Measurements from ENCODE around the gene SLC2A3. TPM values are rescaled to one million over a fixed set of nuclear protein-coding genes. Genes with fewer than 3 reads are reported as not detected.
"Not testable (repeated sequence)": the region's sequence is repeated elsewhere in the genome, so short reads cannot be mapped to it uniquely, and the experiment has no call there.

Gene SLC2A3
- total and polyA plus RNA-seq, 12 donors = 7.2 to 52.4 (median 23.0) TPM

- peak; percentile 18 to 66 (median 39) for TF ChIP-seq CTCF (IDR thresholded peaks at IDR 0.05)
- no peak for TF ChIP-seq POLR2A (IDR thresholded peaks at IDR 0.05)
- Histone ChIP-seq H3K4me3 (no peak overlapping the region), H3K36me3 (replicated peaks in 1 of 2) (no peaks in the 10 kb centered on the region), H3K27ac (no peak overlapping the region), H3K4me1 (replicated peaks in 1 of 2) (peaks cover 4 to 8% of the 10 kb centered on the region in 2 donors), H3K9me3 (replicated peaks in 1 of 3) (no peaks in the 10 kb centered on the region), H3K27me3 (no peaks in the 10 kb centered on the region)
- WGBS, 4 donors = 9 to 25% (median 14%) methylated on average over 3 of the region's 3 CpGs
- intact Hi-C loops (cut with DNase I) = no loop called here
- DNase-seq = peak; percentile 28 to 89 (median 61)
Observed at GRCh38 chr12:7907009-7907408, 29.0 kb downstream of the SLC2A3 start.

GRCh38 chr12:7906303-7906702 is 29.7 kb downstream of the SLC2A3 start:
- DNase-seq; H3K27me3 ChIP-seq; H3K27ac ChIP-seq; H3K36me3 ChIP-seq (replicated peaks in 1 of 2); H3K9me3 ChIP-seq (replicated peaks in 1 of 3); intact Hi-C loops (cut with DNase I); H3K4me1 ChIP-seq (replicated peaks in 1 of 2); H3K4me3 ChIP-seq: not testable (repeated sequence)
- 74 to 86% (median 78%) methylated on average over 4 of the region's 4 CpGs for WGBS, 4 donors

- DNase-seq; H3K27me3 ChIP-seq; H3K4me3 ChIP-seq; H3K9me3 ChIP-seq (replicated peaks in 1 of 3); H3K4me1 ChIP-seq (replicated peaks in 1 of 2); H3K36me3 ChIP-seq (replicated peaks in 1 of 2); H3K27ac ChIP-seq; intact Hi-C loops (cut with DNase I): not testable (repeated sequence)
- 25 to 31% (median 28%) methylated on average over 2 to 5 of the region's 5 CpGs for WGBS, 4 donors
Observed at GRCh38 chr12:7905600-7906125, 30.3 kb downstream of the SLC2A3 start.

GRCh38 chr12:7905071-7905470 is 30.9 kb downstream of the SLC2A3 start:
- TF ChIP-seq CTCF (IDR thresholded peaks at IDR 0.05) (no peak), POLR2A (IDR thresholded peaks at IDR 0.05) (no peak)
- H3K36me3 ChIP-seq (replicated peaks in 1 of 2) = no peaks in the 10 kb centered on the region
- DNase-seq = no peak
- WGBS, 4 donors = 0 to 19% (median 8%) methylated on average over 1 of the region's 1 CpG
- H3K9me3 ChIP-seq (replicated peaks in 1 of 3) = no peaks in the 10 kb centered on the region
- intact Hi-C loops (cut with DNase I) = no loop called here
- H3K4me1 ChIP-seq (replicated peaks in 1 of 2) = peaks cover 4 to 8% of the 10 kb centered on the region in 2 donors
- no peaks in the 10 kb centered on the region for H3K27me3 ChIP-seq
- no peak overlapping the region for H3K27ac ChIP-seq
- no peak overlapping the region for H3K4me3 ChIP-seq

- H3K27me3 ChIP-seq; intact Hi-C loops (cut with DNase I); H3K36me3 ChIP-seq (replicated peaks in 1 of 2); H3K4me1 ChIP-seq (replicated peaks in 1 of 2); H3K27ac ChIP-seq; H3K9me3 ChIP-seq (replicated peaks in 1 of 3); DNase-seq; H3K4me3 ChIP-seq: not testable (repeated sequence)
- 79 to 92% (median 88%) methylated on average over 8 of the region's 8 CpGs for WGBS, 4 donors
Observed at GRCh38 chr12:7902416-7902815, 33.6 kb downstream of the SLC2A3 start.

GRCh38 chr12:7899755-7900154 is 36.2 kb downstream of the SLC2A3 start:
- DNase-seq = no peak
- no peaks in the 10 kb centered on the region for H3K9me3 ChIP-seq (replicated peaks in 1 of 3)
- no peak overlapping the region for H3K27ac ChIP-seq
- no peaks in the 10 kb centered on the region for H3K36me3 ChIP-seq (replicated peaks in 1 of 2)
- H3K4me1 ChIP-seq (replicated peaks in 1 of 2) = no peaks in the 10 kb centered on the region
- intact Hi-C loops (cut with DNase I) = no loop called here
- H3K27me3 ChIP-seq = no peaks in the 10 kb centered on the region
- TF ChIP-seq CTCF (IDR thresholded peaks at IDR 0.05) (no peak), POLR2A (IDR thresholded peaks at IDR 0.05) (no peak)
- no peak overlapping the region for H3K4me3 ChIP-seq
- WGBS, 4 donors = 85 to 90% (median 87%) methylated on average over 7 of the region's 7 CpGs

GRCh38 chr12:7896726-7897125 is 39.3 kb downstream of the SLC2A3 start:
- H3K27ac ChIP-seq = not testable (repeated sequence)
- 85 to 96% (median 89%) methylated on average over 4 of the region's 4 CpGs for WGBS, 4 donors

More at GRCh38 chr12:7896726-7897125, 39.3 kb downstream of the SLC2A3 start:
- H3K36me3 ChIP-seq (replicated peaks in 1 of 2); H3K4me3 ChIP-seq; DNase-seq; H3K9me3 ChIP-seq (replicated peaks in 1 of 3); H3K4me1 ChIP-seq (replicated peaks in 1 of 2); H3K27me3 ChIP-seq; intact Hi-C loops (cut with DNase I): not testable (repeated sequence)
